ENCODE measurements around the gene APOH.

The APOH gene

GRCh38 chr17:66234611-66235010 is 5.4 kb upstream of the APOH start:
- DNase-seq, result no peak

- DNase-seq, result no peak
Observed at GRCh38 chr17:66233023-66233753, 4.0 kb upstream of the APOH start.

- DNase-seq, result no peak
Observed at GRCh38 chr17:66230922-66231591, 1.8 kb upstream of the APOH start.

- DNase-seq, result no peak
Observed at GRCh38 chr17:66229783-66230538, 746 bp upstream of the APOH start.

GRCh38 chr17:66227212-66228045 is 1.8 kb downstream of the APOH start:
- no peak for DNase-seq

- DNase-seq, result no peak
Observed at GRCh38 chr17:66222798-66223350, 6.3 kb downstream of the APOH start.

GRCh38 chr17:66221755-66222530 is 7.3 kb downstream of the APOH start:
- no peak for DNase-seq

GRCh38 chr17:66221343-66221742 is 7.9 kb downstream of the APOH start:
- DNase-seq, result no peak

GRCh38 chr17:66220079-66220835 is 9.0 kb downstream of the APOH start:
- DNase-seq, result no peak

- no peak for DNase-seq
Observed at GRCh38 chr17:66215529-66215911, 13.7 kb downstream of the APOH start.

GRCh38 chr17:66214884-66215528 is 14.2 kb downstream of the APOH start:
- DNase-seq, result no peak

GRCh38 chr17:66211047-66211810 is 18.0 kb downstream of the APOH start:
- no peak for DNase-seq

GRCh38 chr17:66210208-66210574 is 19.0 kb downstream of the APOH start:
- DNase-seq, result no peak

GRCh38 chr17:66207936-66208335 is 21.3 kb downstream of the APOH start:
- no peak for DNase-seq

GRCh38 chr17:66203274-66204015 is 25.8 kb downstream of the APOH start:
- DNase-seq, result no peak

- peak; percentile 59 to 74 for DNase-seq
Observed at GRCh38 chr17:66200685-66201092, 28.5 kb downstream of the APOH start.

GRCh38 chr17:66198242-66198641 is 31.0 kb downstream of the APOH start:
- no peak for DNase-seq

- no peak for DNase-seq
Observed at GRCh38 chr17:66192378-66192687, 36.9 kb downstream of the APOH start.
